NCI-H446 (cell line): Measurements from ENCODE around the gene ZNF563.
"Not testable (repeated sequence)": the region's sequence is repeated elsewhere in the genome, so short reads cannot be mapped to it uniquely, and the experiment has no call there.

Source experiments
- DNase-seq, 2 experiments: peaks; one replicate each; lab custom pipeline; 2025; lab: John Stamatoyannopoulos, UW

Gene ZNF563

GRCh38 chr19:12333162-12334159 lies at the start of gene ZNF563:
Gene ZNF563 (minus strand): TSS chr19:12333633. CDS start chr19:12333482, 151 bp downstream.
- DNase-seq: peak; percentile 41 to 66

- no peak for DNase-seq
Observed at GRCh38 chr19:12380444-12380737, 47.0 kb upstream of the ZNF563 start.

GRCh38 chr19:12379732-12380443 lies 46.5 kb upstream of the ZNF563 start:
- DNase-seq: no peak

GRCh38 chr19:12374026-12374425 lies 40.6 kb upstream of the ZNF563 start:
- no peak for DNase-seq

- DNase-seq: peak in 1 of 2 experiments; percentile 44
Observed at GRCh38 chr19:12365236-12366162, 32.1 kb upstream of the ZNF563 start, which contains the start of gene ZNF442. Gene ZNF442 (minus strand): TSS chr19:12365683. CDS start chr19:12363631, 2,052 bp downstream.

- no peak for DNase-seq
Observed at GRCh38 chr19:12364391-12365235, 31.2 kb upstream of the ZNF563 start.

GRCh38 chr19:12362236-12362635 lies 28.8 kb upstream of the ZNF563 start:
- not testable (repeated sequence) for DNase-seq

GRCh38 chr19:12353375-12353774 lies 19.9 kb upstream of the ZNF563 start:
- no peak for DNase-seq

GRCh38 chr19:12350890-12351197 lies 17.4 kb upstream of the ZNF563 start:
- no peak for DNase-seq

GRCh38 chr19:12350185-12350889 lies 16.9 kb upstream of the ZNF563 start:
- DNase-seq: no peak

GRCh38 chr19:12346896-12347295 lies 13.5 kb upstream of the ZNF563 start:
- no peak for DNase-seq

- DNase-seq: no peak
Observed at GRCh38 chr19:12345197-12345596, 11.8 kb upstream of the ZNF563 start.

- DNase-seq: no peak
Observed at GRCh38 chr19:12331211-12331941, 2.1 kb downstream of the ZNF563 start.

- no peak for DNase-seq
Observed at GRCh38 chr19:12330340-12330739, 3.1 kb downstream of the ZNF563 start.

- DNase-seq: no peak
Observed at GRCh38 chr19:12325690-12326089, 7.7 kb downstream of the ZNF563 start.

GRCh38 chr19:12318782-12319413 lies 14.5 kb downstream of the ZNF563 start:
- no peak for DNase-seq

- DNase-seq: no peak
Observed at GRCh38 chr19:12314553-12314952, 18.9 kb downstream of the ZNF563 start.

GRCh38 chr19:12308891-12309290 lies 24.5 kb downstream of the ZNF563 start:
- not testable (repeated sequence) for DNase-seq

GRCh38 chr19:12295191-12295590 lies 38.2 kb downstream of the ZNF563 start:
- no peak for DNase-seq
